SK-N-SH (cell line): Measurements from ENCODE around the gene GANAB. TPM values are rescaled to one million over a fixed set of nuclear protein-coding genes. Genes with fewer than 3 reads are reported as not detected.

Experiments
- CTCF ChIA-PET: fragments of 300-600, 350-600 bp; formaldehyde crosslinking; extraction: SDS; loops from one replicate; lab custom pipeline; 2021; lab: Yijun Ruan, JAX
- POLR2A ChIA-PET: fragments of 350-600 bp; sonication (Branson Sonifier 250); formaldehyde crosslinking; extraction: SDS; loops from one replicate; lab custom pipeline; 2020; ENCODE audit warnings: antibody characterized with exemption, inconsistent platforms; lab: Yijun Ruan, JAX
- DNase-seq: peaks from one replicate; pipeline ENCODE4 v3.0.0; 2012
- H2AFZ ChIP-seq: fragments of 200-600 bp; sonication (generic); 2 replicates; pipeline ENCODE4 v1.8.1; 2016; ENCODE audit warnings: antibody characterized with exemption, mild to moderate bottlenecking, low read depth
- H3F3A ChIP-seq: fragments of 200-600 bp; sonication (generic); replicated peaks from 2 replicates; pipeline ENCODE3; 2016; ENCODE audit warnings: antibody characterized with exemption, mild to moderate bottlenecking; ENCODE audit not compliant: insufficient read depth
- H3K27ac ChIP-seq, 2 experiments: fragments of 200-500 bp in 1 of 2; fragments of 200-600 bp in 1 of 2; sonication (Bioruptor generic) in 1 of 2; sonication (generic), shearing (Covaris generic) in 1 of 2; 2 replicates each; pipeline versions ENCODE4 v1.5.1 to v1.6.1; 2014 to 2016; ENCODE audit warnings: low read depth in 2 of 2, inconsistent platforms in 1 of 2, low read length in 1 of 2, mild to moderate bottlenecking in 1 of 2, mixed read lengths in 1 of 2
- H3K27me3 ChIP-seq: fragments of 200-600 bp; sonication (generic), shearing (Covaris generic); 2 replicates; pipeline ENCODE4 v1.6.1; 2016; ENCODE audit warnings: mixed run types; ENCODE audit not compliant: insufficient read depth
- H3K36me3 ChIP-seq, 2 experiments: fragments of 200-500 bp in 1 of 2; fragments of 200-600 bp in 1 of 2; sonication (Bioruptor generic) in 1 of 2; sonication (generic) in 1 of 2; replicated peaks in 1 of 2; 2 replicates each; pipeline versions ENCODE3 to v1.5.1; 2014 to 2016; ENCODE audit warnings: low read length in 1 of 2, mild to moderate bottlenecking in 1 of 2; ENCODE audit not compliant: insufficient read depth in 2 of 2, control insufficient read depth in 1 of 2
- H3K4me1 ChIP-seq, 2 experiments: fragments of 200-500 bp in 1 of 2; fragments of 200-600 bp in 1 of 2; sonication (Bioruptor generic) in 1 of 2; sonication (generic), shearing (Covaris generic) in 1 of 2; 2 replicates each; pipeline versions ENCODE4 v1.5.1 to v1.6.1; 2014 to 2016; ENCODE audit warnings: low read depth in 1 of 2, low read length in 1 of 2, mixed run types in 1 of 2; ENCODE audit not compliant: insufficient read depth in 2 of 2, control insufficient read depth in 1 of 2
- H3K4me2 ChIP-seq: fragments of 200-600 bp; sonication (generic), shearing (Covaris generic); 2 replicates; pipeline ENCODE4 v1.6.1; 2017; ENCODE audit warnings: mixed run types
- H3K4me3 ChIP-seq, 2 experiments: fragments of 200-500 bp in 1 of 2; fragments of 200-600 bp in 1 of 2; sonication (Bioruptor generic) in 1 of 2; sonication (generic), shearing (Covaris generic) in 1 of 2; 2 replicates each; pipeline versions ENCODE4 v1.5.1 to v1.8.1; 2014 to 2016; ENCODE audit warnings: low read depth in 2 of 2, inconsistent platforms in 1 of 2, low read length in 1 of 2, mild to moderate bottlenecking in 1 of 2, mixed read lengths in 1 of 2, moderate library complexity in 1 of 2
- H3K79me2 ChIP-seq: fragments of 200-600 bp; sonication (generic); 2 replicates; pipeline ENCODE4 v1.8.1; 2017; ENCODE audit warnings: mild to moderate bottlenecking; ENCODE audit not compliant: insufficient read depth
- H3K9ac ChIP-seq: fragments of 200-600 bp; sonication (generic); 2 replicates; pipeline ENCODE4 v1.6.1; 2017; ENCODE audit warnings: mixed run types
- H3K9me2 ChIP-seq: fragments of 200-600 bp; sonication (generic); 2 replicates; pipeline ENCODE4 v1.6.1; 2017; ENCODE audit warnings: mixed run types
- H3K9me3 ChIP-seq: fragments of 200-600 bp; sonication (generic); 2 replicates; pipeline ENCODE4 v1.6.1; 2017; ENCODE audit warnings: mixed run types, mild to moderate bottlenecking, moderate library complexity
- H4K20me1 ChIP-seq: fragments of 200-600 bp; sonication (generic); 2 replicates; pipeline ENCODE4 v1.6.1; 2017; ENCODE audit warnings: mild to moderate bottlenecking, mixed run types; ENCODE audit not compliant: insufficient read depth
- ELF1 ChIP-seq: IDR thresholded peaks from 2 replicates; pipeline ENCODE4 v1.4.0; 2012
- EZH2phosphoT487 ChIP-seq: fragments of 200-600 bp; sonication (generic); IDR thresholded peaks from 2 replicates; pipeline ENCODE4 v1.6.1; 2017; ENCODE audit warnings: low read depth, mixed run types, mild to moderate bottlenecking, antibody characterized with exemption, moderate library complexity, borderline replicate concordance
- GATA2 ChIP-seq: sonication (generic); formaldehyde crosslinking; IDR thresholded peaks from 2 replicates; pipeline ENCODE4 v1.5.0; 2020; ENCODE audit warnings: mild to moderate bottlenecking, missing genetic modification reagents
- SIN3A ChIP-seq: IDR thresholded peaks from 2 replicates; pipeline ENCODE4 v1.6.1; 2012; ENCODE audit warnings: low read depth, mild to moderate bottlenecking, low read length, moderate library complexity, borderline replicate concordance
- TAF1 ChIP-seq: IDR thresholded peaks from 2 replicates; pipeline ENCODE4 v1.6.1; 2012; ENCODE audit warnings: low read depth, mild to moderate bottlenecking, low read length, moderate library complexity, borderline replicate concordance
- WGBS: methylation state at CpG from one replicate; pipeline ENCODE4 v1.1.6; 2017; ENCODE audit warnings: low lambda C conversion rate; 5-methylcytosine and 5-hydroxymethylcytosine counted together
- polyA plus RNA-seq, 3 experiments: library from polyadenylated mRNA; depleted of rRNA; stranded (reverse); fragments of >200 nt; gene quantifications; 2 replicates each; pipeline ENCODE4 v1.2.3, GENCODE V29; 2012
- TF ChIP-seq, protein P1 (sequence below): IDR thresholded peaks from 2 replicates; pipeline ENCODE4; 2012

GANAB gene
- polyA plus RNA-seq, 1 of the 3 experiments (the other 2 are of a cell fraction), result 275 TPM

DNA sequence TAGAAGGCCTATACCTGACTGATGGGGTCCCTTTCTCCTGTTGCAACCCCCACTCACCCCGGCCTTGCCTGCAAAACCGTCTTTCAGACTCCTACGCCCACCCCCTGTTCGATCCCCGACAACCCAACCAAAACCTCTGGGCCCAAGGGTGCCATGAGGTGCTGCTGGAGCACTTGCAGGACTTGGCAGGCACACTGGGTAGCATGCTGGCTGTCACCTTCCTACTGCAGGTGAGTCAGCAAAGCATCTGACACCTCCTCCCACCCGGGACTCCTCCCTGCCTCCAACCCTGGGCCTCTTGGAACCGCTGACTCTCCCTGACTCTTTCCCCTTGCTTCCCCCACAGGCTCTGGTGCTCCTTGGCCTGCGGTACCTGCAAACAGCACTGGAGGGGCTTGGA, 32.1 kb downstream of the GANAB start:
- Histone ChIP-seq H3K4me2 (no peak overlapping the region), H3K9me2 (no peaks in the 10 kb centered on the region), H3K79me2 (peaks cover 28% of the 10 kb centered on the region), H3K27ac (no peak overlapping the region; a peak in 1 of 4 replicates), H3K4me1 (peaks cover 4 to 24% of the 10 kb centered on the region in 2 experiments; a peak in 2 of 4 replicates), H3K4me3 (no peak overlapping the region), H3F3A (peaks cover 27% of the 10 kb centered on the region), H3K9ac (no peak overlapping the region), H3K36me3 (peaks cover 14 to 15% of the 10 kb centered on the region in 2 experiments), H2AFZ (no peak overlapping the region), H4K20me1 (no peaks in the 10 kb centered on the region), H3K27me3 (no peaks in the 10 kb centered on the region), H3K9me3 (no peaks in the 10 kb centered on the region)
- TF ChIP-seq ELF1 (no peak), EZH2phosphoT487 (no peak), SIN3A (0 out of 2 replicates have a peak, but pooled peaks have one; percentile 33), GATA2 (no peak), TAF1 (no peak)
- WGBS, result 88% methylated on average over 8 of the region's 8 CpGs
- POLR2A ChIA-PET, result interaction anchor here (1.1 kb wide), 1 partner anchor 15 kb away, joined by 4 read pairs; no protein-coding TSS in a partner anchor
- CTCF ChIA-PET, result interaction anchor here (1.4 to 4.1 kb wide), 3 partner anchors 14 to 41 kb away, joined by 4 to 23 read pairs (median 6); partner anchors contain the start of gene MTA2
- DNase-seq, result no peak

DNA sequence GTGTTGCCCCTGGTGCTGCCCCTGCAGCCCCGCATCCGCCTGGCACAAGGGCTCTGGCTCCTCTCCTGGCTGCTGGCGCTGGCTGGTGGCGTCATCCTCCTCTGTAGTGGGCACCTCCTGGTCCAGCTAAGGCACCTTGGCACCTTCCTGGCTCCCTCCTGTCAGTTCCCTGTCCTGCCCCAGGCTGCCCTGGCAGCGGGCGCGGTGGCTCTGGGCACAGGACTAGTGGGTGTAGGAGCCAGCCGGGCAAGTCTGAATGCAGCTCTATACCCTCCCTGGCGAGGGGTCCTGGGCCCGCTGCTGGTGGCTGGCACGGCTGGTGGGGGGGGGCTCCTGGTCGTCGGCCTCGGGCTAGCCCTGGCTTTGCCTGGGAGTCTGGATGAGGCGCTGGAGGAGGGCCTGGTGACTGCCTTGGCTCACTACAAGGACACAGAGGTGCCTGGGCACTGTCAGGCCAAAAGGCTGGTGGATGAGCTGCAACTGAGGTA, 33.1 kb downstream of the GANAB start:
- H3K4me3 ChIP-seq, result peak overlapping the region in 1 of 2 experiments; percentile 36; a peak in 2 of 4 replicates
- H2AFZ ChIP-seq, result no peak overlapping the region
- POLR2A ChIA-PET, result interaction anchor here (1.1 to 2.7 kb wide), 6 partner anchors 8 to 59 kb away, joined by 4 to 17 read pairs (median 6); partner anchors contain the start of genes B3GAT3, C11orf98, CSKMT and LBHD1
- DNase-seq, result no peak
- CTCF ChIA-PET, result interaction anchor here (0.6 to 6.9 kb wide), 11 partner anchors 8 to 218 kb away, joined by 3 to 69 read pairs (median 6); partner anchors contain the start of genes B3GAT3, MTA2 and TUT1
- H3K79me2 ChIP-seq, result peaks cover 18% of the 10 kb centered on the region; the same call in 1 of the 2 replicates
- 54% methylated on average over 5 of the region's 15 CpGs for WGBS
- H3K9me2 ChIP-seq, result no peaks in the 10 kb centered on the region
- peaks cover 27% of the 10 kb centered on the region for H3F3A ChIP-seq
- no peaks in the 10 kb centered on the region for H3K9me3 ChIP-seq
- H3K9ac ChIP-seq, result no peak overlapping the region
- H3K27me3 ChIP-seq, result no peaks in the 10 kb centered on the region
- peaks cover 4 to 24% of the 10 kb centered on the region in 2 experiments; a peak in 2 of 4 replicates for H3K4me1 ChIP-seq
- H4K20me1 ChIP-seq, result no peaks in the 10 kb centered on the region
- peaks cover 15 to 20% of the 10 kb centered on the region in 2 experiments for H3K36me3 ChIP-seq
- peak overlapping the region; percentile 82; the same call in 1 of the 2 replicates for H3K4me2 ChIP-seq
- TF ChIP-seq TAF1, result no peak
- TF ChIP-seq, protein P1, sequence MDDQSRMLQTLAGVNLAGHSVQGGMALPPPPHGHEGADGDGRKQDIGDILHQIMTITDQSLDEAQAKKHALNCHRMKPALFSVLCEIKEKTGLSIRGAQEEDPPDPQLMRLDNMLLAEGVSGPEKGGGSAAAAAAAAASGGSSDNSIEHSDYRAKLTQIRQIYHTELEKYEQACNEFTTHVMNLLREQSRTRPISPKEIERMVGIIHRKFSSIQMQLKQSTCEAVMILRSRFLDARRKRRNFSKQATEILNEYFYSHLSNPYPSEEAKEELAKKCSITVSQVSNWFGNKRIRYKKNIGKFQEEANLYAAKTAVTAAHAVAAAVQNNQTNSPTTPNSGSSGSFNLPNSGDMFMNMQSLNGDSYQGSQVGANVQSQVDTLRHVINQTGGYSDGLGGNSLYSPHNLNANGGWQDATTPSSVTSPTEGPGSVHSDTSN, result 0 out of 2 replicates have a peak, but pooled peaks have one; percentile 0
- H3K27ac ChIP-seq, result peak overlapping the region; percentile 70 to 92
